GM21576 (cell line): Measurements from ENCODE around the gene RTBDN.
"Not testable (repeated sequence)": the region's sequence is repeated elsewhere in the genome, so short reads cannot be mapped to it uniquely, and the experiment has no call there.

Experiments used
- ATAC-seq: cut with Tn5 transposase; IDR thresholded peaks from one replicate; pipeline ENCODE4 v1.9.1; 2021; ENCODE audit warnings: mild to moderate bottlenecking, moderate library complexity; ENCODE audit not compliant: unreplicated experiment

Gene RTBDN

DNA sequence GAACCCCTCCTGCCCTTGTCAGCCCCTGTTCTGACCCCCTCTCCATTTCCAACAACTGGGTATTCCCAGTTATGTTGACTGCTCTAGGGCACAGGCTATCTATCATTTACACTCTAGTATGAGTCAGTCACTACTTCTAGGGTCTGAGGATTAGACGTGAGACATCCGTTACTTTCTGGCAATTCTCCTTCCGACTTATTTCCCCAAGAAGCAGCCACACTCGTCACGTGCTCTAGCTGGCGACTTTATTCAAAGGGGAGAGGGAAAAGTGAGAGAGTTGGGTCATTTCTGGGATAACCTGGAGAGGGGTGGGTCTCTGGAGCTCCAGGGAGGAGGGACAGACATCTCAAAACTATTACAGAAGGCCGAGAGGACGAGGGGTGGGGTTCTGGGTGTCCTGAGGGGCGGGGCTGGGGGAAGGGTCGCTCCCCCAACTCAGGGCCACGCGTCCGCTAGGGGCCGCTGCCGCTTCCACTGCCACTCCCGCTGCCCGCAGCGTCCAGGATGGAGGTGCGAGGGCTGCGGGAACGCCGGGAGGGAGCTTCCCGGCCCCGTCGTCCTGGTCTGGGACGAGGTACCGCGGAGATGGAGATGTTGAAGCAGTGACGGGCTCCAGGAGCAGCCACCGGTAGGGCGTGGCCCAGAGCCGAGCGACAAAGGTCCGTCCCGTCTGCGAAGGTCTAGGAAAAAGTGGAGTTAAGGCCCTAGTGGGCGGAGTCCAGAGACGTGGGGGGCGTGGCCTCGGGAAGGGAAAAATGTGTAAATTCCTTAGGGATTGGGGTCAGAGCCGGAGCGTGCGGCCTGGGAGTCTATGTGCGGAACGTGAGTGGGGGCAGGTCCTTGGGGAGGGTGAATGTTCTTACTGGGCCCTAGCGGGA lies 8.9 kb downstream of the RTBDN start:
- ATAC-seq: no peak

- no peak for ATAC-seq
These were observed 12.6 kb downstream of the RTBDN start for GRCh38 chr19:12821761-12822160.

DNA sequence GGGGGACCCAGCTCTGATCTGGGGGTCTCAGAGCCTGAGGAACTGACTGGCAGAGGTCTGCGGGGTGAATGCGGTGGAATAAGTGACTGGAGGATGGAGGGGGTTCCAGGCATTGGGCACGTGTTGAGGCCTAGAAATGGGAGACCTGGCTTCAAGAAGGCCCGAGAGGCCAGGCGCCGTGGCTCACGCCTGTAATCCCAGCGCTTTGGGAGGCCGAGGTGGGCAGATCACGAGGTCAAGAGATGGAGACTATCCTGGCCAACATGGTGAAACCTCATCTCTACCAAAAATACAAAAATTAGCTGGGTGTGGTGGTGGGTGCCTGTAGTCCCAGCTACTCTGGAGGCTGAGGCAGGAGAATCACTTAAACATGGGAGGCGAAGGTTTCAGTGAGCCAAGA lies 16.6 kb downstream of the RTBDN start:
- not testable (repeated sequence) for ATAC-seq

- not testable (repeated sequence) for ATAC-seq
These were observed 17.2 kb downstream of the RTBDN start for GRCh38 chr19:12817188-12817587.

DNA sequence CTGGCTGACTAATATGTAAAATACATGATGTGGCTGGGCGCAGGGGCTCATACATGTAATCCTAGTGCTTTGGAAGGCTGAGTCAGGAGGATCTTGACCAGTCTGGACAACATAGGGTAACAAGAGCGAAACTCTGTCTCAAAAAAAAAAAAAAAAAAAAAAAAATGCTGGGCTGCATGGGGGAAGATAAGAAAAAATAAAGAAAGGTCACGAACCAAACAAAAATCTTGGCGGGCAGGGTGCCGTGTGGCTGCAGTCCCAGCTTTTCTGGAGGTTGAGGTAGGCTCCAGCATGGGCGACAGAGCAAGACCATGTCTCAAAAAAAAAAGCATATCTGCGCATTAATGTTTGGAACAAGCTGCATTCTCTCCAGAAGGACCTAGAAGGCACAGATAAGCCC lies 19.3 kb downstream of the RTBDN start:
- no peak for ATAC-seq

DNA sequence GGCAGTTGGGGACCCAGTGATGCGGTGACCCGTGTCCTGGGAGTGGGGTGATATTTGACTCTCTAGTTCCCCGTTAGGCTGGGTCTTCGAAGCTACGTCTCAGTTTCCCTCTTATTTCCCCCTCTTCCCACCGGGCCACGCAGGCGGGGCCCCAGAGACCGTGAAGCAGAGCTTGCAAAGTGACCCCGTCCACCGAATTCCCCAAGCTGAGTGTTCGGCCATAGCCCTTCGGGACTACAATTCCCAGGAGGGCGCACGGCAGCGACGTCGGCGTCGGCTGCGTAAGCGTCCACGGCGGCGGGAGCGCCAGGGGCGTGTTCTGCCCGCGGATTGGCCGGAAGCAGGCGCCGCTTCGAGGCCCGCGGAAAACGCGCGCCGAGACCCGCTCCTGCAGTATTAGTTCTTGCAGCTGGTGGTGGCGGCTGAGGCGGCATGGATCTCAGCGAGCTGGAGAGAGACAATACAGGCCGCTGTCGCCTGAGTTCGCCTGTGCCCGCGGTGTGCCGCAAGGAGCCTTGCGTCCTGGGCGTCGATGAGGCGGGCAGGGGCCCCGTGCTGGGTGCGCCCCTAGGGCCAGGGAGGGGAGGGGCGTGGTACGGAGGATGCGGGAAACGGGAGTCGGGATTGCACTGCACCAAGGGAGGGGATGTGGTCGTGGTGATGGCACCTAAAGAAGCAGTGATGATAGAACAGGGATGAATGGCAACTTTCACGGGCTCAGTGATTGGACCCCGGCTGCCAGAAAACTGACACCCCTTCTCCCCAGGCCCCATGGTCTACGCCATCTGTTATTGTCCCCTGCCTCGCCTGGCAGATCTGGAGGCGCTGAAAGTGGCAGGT lies 27.9 kb downstream of the RTBDN start, which contains the start of gene RNASEH2A:
RNASEH2A (plus strand) TSS at position 343 of the 840 bp plus-strand sequence; CDS start at position 433, 90 bp downstream.
- ATAC-seq: peak; percentile 73

DNA sequence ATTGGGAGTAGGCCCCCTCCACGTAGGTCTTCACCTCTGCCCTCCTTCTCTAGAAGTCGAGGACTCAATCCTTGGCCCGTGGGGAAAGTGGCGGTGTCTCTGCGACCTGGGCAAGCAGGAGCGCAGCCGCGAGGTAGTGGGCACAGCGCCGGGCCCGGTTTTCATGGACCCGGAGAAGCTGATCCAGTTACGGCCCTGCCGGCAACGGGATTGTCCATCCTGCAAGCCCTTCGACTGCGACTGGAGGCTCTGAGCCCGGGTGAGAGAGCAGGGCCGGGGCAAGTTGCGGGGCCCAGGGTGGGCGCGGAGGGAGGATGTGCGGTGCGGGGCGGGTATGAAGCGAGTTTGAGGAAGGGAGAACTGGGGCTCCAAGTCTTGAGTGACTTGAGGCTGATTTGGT lies 30.3 kb downstream of the RTBDN start:
- no peak for ATAC-seq

GRCh38 chr19:12802267-12803106 lies 31.9 kb downstream of the RTBDN start:
- no peak for ATAC-seq

GRCh38 chr19:12801466-12802266 lies 32.7 kb downstream of the RTBDN start, which contains the start of the genes PRDX2 and THSD8:
TSS of gene PRDX2 (minus strand) at chr19:12801800. CDS start at chr19:12801261, 539 bp downstream.
TSS of gene THSD8 (plus strand) at chr19:12802069. CDS start at chr19:12802072, 3 bp downstream.
- ATAC-seq: no peak

DNA sequence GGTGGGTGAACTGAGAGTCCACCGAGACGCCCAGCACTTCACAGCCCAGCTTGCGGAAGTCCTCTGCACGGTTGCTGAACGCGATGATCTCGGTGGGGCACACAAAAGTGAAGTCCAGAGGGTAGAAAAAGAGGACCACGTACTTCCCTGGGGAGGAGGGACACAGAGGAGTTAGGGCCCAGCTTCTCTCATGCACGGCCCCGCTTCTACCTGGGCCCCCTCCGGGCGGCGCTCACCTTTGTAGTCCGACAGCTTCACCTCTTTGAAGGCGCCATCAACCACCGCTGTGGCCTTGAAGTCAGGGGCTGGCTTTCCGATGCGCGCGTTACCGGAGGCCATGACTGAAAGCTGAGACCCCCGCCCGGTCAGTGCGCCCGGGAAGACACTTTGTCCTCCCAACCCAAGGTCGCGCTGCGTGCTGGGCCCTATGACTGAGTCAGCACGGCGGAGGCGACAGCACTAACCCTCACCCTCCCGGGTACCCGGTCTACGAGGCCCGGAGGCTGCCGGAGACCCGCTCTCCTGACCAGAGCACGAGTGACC lies 33.4 kb downstream of the RTBDN start:
- no peak for ATAC-seq

DNA sequence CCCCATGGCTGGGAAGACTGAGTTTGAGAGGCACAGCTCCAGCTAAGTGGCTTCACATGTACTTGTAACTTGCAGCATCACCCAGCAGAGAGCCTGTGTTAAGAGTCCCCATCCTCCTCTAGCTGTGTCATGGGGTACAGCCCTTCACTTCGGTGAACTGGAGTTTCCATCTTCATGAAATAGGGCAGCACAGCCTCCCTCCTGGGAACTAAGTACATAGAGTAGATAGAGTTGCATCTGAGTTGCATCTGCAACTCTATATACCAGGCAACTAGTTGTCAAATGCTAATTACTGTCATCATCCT lies 34.0 kb downstream of the RTBDN start:
- ATAC-seq: no peak

DNA sequence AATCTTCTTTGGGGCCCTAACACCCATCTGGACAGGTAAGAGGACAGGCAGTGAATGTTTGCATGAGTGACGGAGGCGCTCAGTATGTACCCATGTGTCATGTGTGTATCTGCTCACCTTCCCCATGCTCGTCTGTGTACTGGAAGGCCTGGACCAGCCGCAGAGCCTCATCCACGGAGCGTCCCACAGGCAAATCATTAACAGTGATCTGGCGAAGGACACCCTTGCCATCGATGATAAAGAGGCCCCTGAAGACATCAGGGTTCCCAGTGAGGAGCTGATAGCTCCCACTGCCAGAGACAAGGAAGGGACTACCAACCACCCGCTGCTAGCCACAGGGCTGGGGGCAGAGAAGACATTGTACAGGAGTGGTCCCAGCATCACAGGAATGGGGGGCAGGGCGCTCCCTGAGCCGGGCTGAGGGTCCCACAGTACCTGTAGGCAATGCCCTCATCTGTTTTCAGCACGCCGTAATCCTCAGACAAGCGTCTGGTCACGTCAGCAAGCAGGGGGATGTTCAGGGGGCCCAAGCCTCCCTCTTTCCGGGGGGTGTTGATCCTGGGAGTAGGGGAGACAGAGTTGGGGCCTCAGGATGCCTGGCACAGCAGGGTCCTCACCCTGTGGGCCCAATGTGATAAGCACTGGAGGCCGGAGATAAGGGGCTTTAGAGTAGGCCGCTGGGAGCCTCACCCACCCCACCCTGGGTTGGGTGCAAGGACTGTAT lies 34.5 kb downstream of the RTBDN start:
- no peak for ATAC-seq

DNA sequence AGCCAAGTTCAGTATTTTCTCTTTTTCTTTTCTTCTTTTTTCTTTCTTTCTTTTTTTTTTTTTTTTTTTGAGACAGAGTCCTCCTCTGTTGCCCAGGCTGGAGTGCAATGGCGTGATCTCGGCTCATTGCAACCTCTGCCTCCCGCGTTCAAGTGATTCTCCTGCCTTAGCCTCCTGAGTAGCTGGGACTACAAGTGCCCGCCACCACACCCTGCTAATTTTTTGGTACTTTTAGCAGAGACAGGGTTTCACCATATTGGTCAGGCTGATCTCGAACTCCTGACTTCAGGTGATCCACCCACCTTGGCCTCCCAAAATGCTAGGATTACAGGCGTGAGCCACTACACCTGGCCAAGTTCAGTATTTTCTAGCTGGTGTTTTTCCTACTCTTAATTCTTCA lies 36.8 kb downstream of the RTBDN start:
- ATAC-seq: not testable (repeated sequence)

- no peak for ATAC-seq
These were observed 37.2 kb downstream of the RTBDN start for GRCh38 chr19:12797141-12797587.

GRCh38 chr19:12796146-12797071 lies 38.0 kb downstream of the RTBDN start:
- no peak for ATAC-seq

DNA sequence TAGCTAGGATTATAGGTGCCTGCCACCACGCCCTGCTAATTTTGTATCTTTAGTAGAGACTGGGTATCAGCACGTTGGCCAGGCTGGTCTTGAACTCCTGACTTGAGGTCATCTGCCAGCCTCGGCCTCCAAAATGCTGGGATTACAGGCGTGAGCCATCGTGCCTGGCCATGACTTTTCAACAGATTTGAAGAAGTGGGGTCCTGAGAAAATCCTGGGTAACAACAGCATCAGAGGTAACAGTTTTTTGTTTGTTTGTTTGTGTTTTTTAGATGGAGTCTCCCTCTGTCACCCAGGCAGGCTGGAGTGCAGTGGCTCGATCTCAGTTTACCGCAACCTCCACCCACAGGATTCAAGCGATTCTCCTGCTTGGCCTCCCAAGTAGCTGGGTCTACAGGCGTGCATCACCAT lies 39.4 kb downstream of the RTBDN start:
- no peak for ATAC-seq

GRCh38 chr19:12794196-12794941 lies 40.0 kb downstream of the RTBDN start:
- ATAC-seq: no peak
